ENCODE data around the gene STK32C. TPM values are rescaled to one million over a fixed set of nuclear protein-coding genes. Genes with fewer than 3 reads are reported as not detected.

The STK32C gene
- total RNA-seq, 1 donor from 2014 or later: 6.1 TPM

DNA sequence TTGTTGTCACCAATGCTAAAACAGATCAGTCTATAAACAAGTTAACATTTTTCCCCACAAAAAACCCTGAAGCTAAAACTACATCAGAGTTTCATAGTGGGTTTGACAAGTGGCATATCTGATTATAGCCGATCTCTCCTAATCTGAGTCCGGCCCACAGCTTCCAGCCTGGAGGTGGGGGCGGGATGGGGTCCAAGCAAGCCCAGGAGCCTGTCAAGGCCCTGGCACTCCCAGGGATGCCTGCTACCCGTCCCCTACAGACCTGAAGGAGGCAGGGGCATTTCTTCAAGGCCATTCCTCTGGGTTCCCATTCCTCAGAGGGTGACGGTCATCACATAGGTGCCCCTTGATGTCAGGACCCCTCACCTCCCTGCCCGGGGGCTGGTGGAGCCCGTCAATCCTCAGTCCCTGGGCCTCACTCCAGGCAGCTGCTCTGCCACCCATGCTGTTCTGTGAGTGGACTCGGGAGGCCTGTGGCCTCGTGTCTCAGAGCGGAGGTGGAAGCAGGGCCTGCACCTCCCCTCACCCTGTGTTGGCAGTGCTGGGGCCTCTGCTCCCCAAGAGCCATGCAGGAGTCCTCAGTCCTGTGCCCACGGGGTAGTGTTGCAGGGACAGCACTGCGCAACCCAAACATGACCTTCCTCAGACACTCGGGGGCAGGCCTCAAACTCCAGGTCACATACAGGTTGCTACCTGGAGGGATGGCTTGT lies 112.2 kb downstream of the STK32C start:
- no peak for DNase-seq

GRCh38 chr10:132194726-132195125 lies 113.0 kb downstream of the STK32C start:
- DNase-seq: no peak

GRCh38 chr10:132193907-132194552 lies 113.7 kb downstream of the STK32C start:
- peak; percentile 37 for DNase-seq

DNA sequence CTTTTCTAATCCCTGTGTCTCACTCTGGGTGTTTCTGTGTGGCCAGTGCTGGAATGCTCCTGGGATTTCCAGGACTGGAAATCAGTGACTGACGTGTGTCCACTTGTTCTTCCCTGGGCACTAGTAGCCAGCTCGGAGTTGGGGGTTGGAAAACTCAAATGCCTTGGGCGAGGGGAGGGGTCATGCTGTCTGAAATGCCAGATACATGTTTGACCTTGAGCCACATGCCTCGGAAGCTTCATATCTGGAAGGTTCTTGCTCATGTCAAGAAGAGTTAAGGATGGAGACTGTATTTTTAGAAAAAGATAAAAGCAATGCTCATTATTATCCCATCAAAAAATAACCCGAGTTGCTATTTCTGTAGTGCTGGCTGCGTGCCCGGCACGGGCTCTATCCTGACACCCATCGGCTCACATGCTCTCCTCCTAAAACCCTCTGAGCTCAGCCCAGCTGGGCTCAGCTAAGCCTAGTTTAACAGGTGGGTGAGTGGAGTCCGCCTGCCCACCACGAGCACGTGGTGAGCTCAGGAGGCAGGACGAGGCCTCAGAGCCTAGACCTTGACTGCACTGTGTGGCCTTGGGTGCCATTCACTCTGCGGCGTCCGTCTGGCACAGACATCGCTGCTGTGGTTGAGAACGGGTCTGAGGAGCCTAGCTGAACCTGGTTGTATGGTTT lies 114.6 kb downstream of the STK32C start:
- no peak for DNase-seq

DNA sequence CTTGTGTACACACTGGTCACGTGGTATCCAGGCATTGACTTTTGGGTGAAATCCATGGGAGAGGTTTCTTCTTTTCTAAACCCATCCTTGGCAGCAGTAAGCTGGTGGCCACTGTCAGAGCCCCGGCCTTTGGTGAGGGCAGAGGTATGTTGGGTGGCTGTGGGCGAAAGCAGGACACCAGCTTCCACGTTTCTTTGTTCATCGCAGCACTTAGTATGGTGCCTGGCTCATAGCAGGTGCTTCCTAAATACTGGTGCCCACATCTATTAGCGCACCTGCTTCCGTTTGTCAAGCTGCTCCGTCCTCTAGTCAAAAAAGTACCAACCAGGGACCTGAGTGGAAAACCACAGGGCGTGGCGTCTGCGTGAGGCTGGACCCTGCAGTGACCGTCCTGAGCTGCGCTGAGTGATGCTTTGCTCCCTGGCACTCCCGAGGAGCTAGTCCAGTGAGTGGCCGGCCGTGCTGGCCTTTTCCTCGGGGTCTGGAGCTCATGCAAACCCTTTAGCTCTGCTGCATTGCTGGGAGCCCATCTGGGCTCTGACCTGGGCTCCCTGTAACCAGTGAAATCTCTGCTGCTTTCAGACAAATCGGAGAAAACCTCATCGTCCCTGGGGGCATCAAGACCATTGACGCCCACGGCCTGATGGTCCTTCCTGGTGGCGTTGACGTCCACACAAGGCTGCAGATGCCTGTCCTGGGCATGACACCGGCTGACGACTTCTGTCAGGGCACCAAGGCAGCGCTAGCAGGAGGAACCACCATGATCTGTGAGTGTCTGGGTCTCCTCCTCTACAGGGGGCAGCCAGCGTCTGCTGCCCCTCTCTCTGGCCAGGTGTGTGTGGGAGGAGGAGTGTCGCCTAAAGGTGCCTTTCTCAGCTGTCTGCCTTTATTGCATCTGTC lies 115.4 kb downstream of the STK32C start:
- no peak for DNase-seq

DNA sequence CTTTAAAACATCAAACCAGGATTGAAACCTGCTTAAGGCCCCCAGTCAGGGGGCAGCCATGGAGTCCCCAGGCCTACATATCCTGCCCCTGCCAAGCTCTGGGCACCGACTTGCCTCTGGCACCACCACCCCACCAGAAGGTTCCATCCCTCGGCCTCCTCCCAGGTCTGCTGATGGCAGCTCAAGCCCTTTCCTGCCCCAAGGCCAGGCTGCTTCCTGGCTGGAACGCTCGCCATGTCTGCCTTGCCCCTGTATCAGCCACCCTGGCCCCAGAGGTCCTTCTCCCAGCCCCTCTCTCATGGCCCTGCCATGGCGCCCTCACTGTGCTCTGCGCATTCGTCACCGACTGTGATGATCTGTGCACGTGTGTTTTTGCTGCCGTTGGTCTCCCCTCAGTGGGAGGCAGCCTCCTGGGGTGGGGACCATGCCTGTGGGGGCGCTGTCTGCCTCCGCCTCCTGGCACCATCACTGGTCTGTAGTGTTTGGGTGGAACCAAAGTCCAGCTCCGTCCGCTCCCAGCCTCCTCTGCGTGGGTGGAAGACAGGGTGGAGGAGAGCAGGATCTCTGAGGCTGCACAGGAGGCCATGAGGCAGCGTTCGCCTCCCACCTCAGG lies 117.8 kb downstream of the STK32C start:
- DNase-seq: no peak

GRCh38 chr10:132189016-132189415 lies 118.7 kb downstream of the STK32C start:
- no peak for DNase-seq

DNA sequence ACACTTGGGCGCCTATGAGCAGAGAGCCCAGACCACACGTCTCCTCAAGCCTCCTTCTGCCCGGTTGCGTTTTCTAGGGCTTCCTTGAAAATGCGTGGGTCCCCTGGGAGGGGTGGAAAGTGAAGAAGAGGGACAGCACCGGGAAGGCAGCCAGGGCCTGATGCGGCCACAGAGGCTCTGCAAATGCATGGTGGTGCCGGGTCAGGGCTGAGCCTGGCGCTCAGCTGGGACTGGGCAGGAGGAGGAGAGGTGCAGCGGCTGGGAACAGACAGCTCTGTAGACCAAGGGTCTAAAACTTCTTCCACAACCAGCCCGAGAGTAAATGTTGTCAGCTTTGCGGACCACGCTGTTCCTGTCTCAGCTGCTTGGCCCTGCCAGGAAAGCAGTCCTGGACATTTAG lies 119.4 kb downstream of the STK32C start:
- no peak for DNase-seq

DNA sequence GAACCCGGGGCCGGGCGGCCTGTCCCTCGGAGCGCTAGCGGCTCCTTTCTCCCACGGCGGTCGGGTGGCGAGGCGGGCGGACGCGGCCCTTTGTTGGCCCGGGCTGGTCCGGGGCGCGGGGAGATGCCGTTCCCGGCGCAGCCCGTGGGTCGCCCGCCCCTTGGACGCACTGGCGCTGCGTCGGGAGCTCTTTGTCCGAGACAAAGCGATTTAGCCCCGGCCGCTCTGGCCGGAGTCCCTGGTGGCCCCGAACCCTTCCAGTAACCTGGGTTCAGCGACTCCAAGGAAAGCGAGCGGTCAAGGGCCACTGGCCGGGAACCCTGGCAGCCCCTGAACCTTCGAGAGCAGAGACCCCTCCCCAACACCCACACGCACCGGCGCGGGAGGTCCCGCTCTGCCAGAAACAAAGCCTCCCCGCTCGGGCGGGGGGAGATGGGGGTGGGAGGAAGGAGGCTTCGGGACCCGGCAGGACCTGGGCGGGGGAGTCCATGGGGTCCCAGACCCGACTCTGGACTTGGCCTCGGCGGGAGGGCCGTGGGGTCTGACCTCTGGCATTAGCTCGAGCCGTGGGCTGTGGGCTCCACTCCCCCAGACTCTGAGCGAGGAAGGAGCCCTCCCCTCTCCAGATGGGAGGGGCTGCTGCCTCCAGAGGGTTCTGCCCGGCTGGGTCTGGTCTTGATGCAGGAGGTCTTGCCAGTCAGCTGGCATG lies 120.2 kb downstream of the STK32C start:
- no peak for DNase-seq

DNA sequence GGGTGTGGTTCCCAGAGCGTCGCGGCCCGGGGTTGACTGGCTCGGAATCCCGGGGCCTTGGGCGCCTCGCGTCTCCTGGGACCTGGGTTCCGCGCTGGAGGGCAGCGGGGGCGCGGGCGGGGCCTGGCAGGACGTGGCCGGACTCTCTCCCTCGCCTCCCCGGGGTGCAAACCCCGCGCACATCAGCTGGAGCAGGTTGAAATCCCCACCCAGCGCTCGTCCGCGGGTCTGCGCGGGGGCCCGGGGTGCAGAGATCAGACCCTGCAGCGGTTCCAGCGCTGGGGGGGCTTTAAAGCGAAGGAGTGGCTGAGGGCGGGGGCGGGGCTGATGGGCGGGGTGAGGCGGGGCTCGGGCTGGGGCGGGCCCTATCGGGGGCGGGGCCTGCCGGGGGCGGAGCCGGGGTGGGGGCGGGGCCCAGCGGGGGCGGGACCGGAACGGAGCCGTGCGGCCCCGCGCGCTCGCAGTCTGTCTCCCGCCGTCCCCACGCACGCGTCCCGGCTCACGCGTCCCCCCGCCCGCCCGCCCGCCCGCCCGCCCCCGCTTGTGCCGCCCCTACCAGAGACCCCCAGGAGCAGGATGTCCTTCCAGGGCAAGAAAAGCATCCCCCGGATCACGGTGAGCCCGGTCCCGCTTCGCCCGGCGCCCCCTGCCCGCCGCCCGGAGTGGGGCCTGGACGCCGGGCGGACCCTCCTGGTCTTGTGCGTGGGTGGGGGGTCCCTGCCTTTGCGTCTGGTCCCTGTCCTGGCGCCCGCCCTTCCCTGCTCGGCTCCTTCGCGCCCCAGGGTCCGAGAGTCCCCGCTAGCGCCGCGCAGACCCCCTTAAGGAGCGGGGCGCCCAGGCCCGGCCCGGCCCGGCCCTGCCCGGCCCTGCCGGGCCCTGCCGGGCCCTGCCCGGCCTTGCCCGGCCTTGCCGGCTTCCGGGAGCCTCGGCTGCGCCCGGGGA lies 121.0 kb downstream of the STK32C start, which contains the start of gene DPYSL4:
Gene DPYSL4, plus strand, starts transcription at position 461 of the 942 bp plus-strand sequence. Its CDS starts 116 bp downstream, at position 577.
- peak; percentile 31 for DNase-seq

GRCh38 chr10:132185601-132186487 lies 121.9 kb downstream of the STK32C start:
- DNase-seq: peak; percentile 46

GRCh38 chr10:132184816-132185593 lies 122.7 kb downstream of the STK32C start:
- no peak for DNase-seq

- DNase-seq: no peak
These were observed 124.7 kb downstream of the STK32C start for GRCh38 chr10:132183046-132183445.

DNA sequence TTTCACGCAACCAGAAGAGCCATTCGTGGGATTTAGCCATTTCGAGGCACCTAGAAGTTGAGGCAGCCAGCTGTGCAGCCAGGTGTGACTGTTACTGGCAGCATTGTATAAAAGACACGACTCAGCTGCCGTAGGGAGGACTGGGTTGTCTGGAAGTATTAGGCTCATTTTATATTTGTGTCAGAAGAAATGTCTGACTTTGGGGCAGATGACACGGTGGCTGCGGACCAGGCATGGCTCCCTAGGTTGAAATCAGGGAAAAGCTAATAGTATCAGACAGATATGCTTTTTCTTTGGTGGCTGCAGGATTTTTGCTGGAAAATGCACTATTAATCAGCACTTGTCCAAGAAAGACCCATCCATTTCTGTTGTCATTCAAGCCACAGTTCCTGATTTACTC lies 125.2 kb downstream of the STK32C start:
- DNase-seq: no peak

DNA sequence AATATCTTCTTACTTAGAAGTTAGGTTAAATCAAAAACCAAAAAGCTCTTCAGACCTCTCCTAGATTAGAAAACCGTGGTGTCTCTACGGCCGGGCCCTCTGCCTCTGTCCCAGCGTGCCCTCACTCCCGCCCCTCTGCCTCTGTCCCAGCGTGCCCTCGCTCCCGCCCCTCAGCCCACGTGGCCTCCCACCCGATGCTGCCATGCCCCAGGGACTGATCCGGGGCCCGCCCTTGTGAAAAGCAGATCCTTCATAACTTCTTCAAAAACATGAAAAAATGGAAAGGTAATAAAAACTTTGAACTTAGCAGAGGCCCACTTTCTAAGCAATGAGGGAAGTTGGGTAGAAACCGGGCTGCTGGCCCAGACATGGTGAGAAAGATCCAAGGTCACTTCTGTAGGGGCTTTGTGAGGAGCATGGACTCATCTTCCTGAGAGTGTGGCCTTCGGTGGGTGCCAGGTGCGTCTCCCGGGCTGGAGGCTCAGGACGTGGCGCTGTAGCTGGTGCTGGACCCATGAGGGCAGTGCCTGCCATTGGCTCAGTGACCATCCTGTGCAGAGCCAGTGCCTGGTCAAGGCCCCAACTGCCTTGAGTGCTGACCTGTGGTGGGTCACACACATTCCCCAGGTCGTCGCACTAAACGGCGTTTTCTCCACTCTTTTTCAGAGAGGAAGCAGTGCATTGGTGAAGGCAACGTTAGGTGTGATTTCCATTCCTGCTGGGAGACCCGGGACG lies 125.9 kb downstream of the STK32C start:
- DNase-seq: no peak

- no peak for DNase-seq
These were observed 127.0 kb downstream of the STK32C start for GRCh38 chr10:132180736-132181135.

DNA sequence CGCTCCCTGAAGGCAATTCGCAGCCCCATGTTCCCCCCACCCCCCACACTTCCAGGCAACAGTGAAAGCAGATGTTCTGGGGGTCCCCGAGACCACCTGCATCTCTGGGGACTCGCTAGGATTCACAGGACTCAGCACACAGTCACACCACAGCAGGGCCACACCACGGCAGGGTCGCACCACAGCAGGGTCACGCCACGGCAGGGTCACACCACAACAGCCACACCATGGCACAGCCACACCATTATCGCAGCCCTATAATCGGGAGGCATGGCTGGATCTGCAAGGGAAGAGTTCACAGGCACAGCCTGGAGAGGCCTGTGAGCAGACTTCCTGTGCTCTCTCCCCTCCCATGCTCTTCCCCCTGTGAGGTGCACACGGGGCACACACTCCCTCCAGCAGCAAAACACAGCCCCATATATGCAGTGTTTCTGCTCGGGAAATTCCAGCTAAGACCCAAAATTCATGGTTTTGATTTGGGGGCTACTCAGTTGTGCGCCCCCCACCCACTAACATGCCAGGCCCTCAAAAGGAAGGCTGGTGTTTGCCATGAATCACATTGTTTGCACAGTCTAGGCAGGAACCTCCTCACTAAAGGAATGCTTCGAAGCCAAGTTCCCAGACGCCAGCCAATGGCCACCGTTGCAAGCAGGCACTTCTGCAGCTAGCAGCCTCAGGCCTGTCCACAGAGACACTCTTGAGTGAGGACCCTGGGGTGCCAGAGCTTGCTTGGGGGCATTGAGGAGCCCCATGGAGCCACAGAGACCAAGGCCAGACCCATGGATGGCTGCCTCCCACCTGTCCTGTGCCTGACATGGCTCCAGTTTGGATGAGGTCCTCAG lies 128.0 kb downstream of the STK32C start:
- no peak for DNase-seq

All from dermis blood vessel endothelial cell (primary cell).